ENCODE data around the gene KCNQ1.

- TF ChIP-seq CTCF (conservative IDR thresholded peaks at IDR 0.05) (no peak), EZH2 (IDR thresholded peaks at IDR 0.05; ENCODE audit: low read depth) (no peak)
These were observed 149.5 kb downstream of the KCNQ1 start for GRCh38 chr11:2594267-2594666.
